HG02642 (cell line): ENCODE data around the gene FGGY.

Experiments used
- ATAC-seq: cut with Tn5 transposase; IDR thresholded peaks from one replicate; pipeline ENCODE4 v1.9.1; 2021; ENCODE audit warnings: mild to moderate bottlenecking; ENCODE audit not compliant: unreplicated experiment, poor library complexity

Gene FGGY

DNA sequence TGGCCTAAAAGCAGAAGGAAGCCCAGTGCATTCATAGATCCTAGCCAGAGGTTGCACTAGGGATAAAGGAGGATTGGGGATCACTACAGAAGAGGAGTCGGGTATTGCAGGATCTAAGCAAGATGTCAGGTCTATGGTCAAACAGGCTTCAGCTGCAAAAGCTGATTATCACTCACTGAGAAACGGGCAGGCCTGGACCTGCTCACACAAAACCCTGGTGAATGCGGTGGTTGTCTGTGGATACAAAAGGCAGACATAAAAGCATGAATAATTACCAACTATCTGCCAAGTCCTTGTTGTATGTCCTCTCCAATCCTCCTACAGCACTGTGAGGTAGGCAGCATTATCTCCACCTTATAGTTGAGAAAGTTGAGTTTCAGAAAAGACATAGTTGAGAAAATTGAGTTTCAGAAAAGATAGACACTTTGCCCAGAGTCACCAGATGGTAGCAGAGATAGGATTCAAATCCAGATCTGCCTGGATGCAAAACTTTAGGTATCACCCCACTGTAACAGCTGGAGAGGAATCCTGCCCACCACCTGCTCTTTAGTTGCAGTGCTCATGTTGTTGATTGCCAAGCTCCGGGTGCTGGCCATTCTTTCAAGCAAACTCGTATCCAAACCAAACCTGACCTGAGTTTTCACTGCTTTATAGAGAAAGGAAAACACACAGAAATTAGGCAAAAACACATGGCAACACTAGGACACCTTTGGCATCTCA is 468.3 kb downstream of the FGGY start:
- ATAC-seq = no peak

DNA sequence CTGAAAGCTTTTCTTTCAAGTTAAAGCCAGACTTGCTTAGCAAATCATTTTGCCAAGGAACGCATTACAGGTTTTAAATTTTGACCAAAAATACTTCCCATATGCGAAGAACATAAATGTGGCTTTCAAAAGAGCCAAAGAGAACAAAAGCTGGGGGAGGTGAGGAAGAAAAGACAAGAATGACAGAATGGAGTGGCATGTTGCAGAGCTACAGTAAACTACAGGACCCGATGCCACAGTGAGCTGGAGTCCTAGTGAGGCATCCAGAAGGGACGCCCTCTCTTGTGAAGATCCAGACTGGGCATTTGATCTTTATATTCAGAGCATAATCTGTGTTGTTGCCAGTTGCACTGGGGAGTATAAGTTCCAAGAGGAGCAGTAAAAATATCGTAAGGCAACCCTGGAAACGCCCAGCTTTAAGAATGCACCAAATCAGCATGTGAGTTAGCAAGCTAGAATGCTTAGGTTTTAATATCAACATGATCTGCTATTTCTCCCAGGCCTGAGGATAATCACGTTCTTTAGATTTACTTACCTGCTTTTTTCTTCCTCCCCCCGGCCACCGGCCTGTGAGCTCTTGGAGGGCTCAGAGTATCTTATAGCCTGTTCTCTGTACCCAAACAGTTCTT is 469.4 kb downstream of the FGGY start:
- ATAC-seq = no peak

DNA sequence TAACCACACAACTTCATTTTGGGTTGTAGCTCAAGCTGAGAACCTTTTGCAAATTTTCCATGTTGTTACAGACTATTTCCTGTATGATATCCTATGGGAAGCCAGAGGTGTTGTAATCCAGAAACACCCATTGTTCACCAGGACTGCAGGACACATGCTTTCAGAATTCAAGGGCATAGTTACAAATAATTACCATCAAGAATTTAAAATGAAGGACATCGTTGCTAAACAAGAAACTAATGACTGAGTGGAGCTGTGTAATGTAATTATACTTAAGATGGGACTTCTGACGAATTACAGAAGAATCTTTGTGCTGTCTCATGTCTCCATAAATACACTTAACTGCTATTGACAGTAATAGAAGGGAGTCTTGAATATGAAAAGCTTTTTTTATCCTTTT is 470.2 kb downstream of the FGGY start:
- no peak for ATAC-seq

DNA sequence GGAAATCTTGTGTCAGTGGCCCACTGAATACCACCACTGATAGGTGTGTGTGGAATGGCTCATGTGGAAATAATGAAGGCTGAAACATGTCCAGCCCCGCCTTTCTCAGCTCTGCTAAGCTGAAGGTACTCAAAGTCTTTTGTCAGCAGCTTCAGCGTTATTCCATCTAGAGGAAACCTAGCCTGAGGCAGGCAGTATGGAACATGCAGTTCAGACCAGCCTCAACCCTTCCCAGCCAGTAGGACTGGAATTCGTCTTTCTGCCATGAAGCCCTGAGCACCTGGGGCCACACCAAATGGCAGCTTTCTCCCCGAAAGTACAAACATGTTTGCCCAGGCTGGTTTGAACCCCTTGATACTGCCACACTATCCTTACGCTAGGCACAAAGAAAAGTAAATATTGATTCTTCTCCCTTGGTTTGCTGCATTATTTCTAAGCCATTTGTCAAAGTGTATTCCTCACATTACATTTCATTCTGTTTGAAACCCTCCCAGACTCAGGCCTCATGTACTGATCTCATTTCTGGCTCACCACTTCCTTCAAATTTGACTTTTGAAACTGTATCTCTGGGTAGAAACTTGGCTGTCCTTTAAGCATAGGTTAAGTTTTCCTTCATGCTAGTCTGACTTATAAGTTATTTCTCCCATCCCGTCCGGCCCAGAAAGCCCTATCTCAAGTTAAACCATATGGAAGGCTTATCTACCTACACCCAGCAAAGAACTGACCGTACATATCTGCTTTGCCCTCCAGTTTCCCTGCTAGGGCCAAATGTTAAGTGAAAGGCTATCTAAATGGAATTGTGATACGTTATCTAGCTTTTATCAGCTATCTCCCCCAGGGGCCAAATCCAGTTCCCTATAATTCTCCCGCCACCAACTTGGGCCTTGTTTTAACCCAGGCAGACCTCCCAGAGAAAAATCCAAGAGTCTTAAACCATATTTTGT is 472.2 kb downstream of the FGGY start:
- ATAC-seq = no peak

DNA sequence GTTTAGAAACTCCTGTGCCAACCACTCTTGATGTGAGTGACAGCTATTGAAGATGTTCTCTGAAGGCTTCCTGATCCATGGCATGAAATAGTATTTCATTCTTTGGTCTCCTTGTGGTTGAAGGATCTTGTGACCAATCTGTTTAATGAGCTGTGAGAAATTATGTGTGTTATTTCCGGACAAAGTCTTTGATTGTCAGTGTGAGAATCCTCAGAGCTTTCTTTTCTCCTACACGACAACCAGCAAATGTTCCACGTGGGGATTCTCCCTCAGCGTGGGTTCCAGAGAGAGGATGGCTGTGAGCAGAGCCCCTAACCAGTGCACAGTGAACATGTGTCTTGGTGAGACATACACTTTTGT is 472.8 kb downstream of the FGGY start:
- no peak for ATAC-seq

DNA sequence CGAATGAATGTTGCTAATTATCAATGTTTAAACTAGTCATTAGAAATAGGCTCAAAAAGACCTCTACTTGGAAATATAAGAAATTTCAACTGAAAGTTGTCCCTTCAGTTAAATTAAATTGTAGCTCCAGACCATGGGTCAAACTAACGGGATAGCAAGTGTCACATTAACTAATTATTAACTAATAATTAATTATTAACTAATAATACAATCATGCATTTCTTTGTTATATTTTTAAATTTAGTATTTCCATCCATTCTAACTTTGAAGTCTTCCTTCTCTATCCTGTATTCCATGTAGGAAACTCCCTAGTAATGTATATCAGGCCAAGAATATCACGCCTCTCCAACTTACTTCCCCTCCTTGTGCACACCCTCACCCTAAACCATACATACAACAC is 474.5 kb downstream of the FGGY start:
- ATAC-seq = no peak

DNA sequence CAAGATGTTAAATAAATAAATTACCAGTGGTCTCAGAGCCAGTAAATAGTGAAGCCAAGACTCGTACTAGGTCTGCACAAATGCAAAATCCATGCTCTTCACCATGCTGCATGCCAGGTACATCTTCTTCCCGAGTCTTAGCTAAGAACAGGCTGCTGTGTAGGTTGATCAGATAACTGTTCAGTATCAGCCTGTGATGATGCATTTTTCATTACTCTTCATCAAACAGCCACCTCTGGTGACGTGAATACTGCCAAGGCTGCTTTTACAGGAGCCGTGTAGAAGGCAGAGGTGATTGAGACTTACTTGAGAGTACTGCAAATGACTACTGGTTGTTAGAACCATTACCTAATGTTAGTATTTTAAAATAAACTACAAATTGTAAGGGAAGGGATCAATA is 478.6 kb downstream of the FGGY start:
- no peak for ATAC-seq

DNA sequence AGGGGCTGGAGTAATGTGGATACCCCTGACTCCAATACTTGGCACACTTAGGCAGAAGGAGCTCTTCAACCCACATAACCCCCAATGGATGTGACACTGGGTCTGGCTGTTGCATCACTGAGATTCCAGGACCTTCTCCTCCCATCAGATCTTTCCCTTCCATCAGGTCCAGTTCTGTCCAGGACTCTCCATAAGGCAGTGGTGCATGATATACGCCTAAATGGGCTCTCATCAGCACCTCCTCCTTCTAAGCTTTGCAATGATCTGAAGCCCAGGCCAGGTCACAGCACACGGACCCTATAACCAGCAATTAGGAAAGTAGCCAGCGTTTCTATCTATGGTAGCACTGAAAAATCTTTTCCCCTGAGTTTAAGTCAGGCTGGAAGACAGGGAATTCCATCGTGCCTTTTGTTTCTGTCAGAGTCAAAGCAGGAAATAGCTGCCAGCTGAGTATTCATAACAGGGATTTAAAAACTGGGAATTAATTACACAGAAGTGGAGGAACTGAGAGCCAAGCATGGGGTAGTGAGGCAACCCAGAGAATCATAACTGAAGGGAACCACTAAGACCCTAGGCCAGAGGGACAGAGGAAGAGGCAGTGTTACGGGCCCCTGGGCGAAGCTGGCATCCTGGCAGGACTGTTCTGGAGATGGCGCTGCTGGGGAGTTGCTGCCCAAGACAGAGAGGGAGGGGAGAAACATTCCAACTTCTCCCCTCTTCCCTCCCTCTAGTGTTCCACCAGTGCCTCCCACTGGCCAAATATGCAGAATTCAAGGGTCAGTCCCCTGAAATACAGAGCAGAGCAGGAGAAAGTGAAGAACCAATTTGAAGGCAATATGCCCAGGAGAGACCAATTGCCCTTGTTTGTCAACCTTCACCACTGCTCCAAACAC is 480.3 kb downstream of the FGGY start:
- ATAC-seq = no peak

DNA sequence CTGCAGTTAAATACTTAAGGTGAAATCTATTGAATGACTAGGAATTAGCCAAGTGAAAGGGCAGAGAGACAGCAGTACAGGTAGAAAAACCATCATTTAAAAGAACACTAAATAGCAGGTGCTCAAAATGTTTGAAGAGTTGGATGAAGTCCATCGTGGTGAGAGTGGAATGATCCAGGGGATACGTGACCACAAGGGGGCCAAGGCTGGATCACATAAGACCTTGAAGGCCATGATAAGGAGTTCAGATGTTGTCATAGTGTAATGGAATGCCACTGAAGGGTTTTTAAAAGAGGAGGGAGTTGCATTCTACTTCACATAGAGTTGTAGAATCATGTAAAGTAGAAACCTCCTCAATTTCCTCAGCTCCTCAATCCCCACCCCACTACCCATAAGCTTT is 483.1 kb downstream of the FGGY start:
- ATAC-seq = no peak

DNA sequence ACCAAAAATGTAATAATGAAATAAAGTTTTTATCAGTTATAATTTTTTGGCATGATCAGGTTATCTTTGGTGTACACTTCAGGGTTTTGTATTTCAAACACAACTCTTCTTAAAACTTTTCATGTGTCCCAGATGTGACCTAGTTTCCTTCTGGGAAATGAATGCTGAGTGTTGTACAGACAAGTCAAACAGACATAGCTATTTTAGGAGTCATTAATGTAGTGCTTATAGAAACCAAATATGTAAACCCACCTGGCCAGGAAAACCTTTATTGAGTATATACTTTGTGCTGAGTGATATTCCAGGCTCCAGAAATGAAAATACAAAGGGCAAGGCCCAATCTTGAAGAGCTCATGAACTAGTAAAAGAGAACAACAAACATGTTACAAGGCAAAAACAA is 491.9 kb downstream of the FGGY start:
- ATAC-seq = no peak

DNA sequence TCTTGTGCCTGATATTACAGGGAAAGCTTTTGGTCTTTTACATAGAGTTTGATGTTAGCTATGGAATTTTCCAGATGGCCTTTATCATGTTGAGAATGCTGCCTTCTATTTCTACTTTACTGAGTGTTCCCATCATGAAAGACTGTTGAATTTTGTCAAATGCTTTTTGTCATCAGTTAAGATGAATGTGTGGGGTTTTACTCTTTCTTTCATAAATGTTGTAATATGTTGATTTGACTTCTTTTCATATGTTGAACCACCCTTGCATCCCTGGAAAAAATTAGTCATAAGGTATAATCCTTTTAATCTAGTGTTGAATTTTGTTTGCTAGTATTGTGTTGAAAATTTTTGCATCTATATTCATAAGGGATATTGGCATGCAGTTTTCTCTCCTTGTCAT is 501.7 kb downstream of the FGGY start:
- no peak for ATAC-seq

DNA sequence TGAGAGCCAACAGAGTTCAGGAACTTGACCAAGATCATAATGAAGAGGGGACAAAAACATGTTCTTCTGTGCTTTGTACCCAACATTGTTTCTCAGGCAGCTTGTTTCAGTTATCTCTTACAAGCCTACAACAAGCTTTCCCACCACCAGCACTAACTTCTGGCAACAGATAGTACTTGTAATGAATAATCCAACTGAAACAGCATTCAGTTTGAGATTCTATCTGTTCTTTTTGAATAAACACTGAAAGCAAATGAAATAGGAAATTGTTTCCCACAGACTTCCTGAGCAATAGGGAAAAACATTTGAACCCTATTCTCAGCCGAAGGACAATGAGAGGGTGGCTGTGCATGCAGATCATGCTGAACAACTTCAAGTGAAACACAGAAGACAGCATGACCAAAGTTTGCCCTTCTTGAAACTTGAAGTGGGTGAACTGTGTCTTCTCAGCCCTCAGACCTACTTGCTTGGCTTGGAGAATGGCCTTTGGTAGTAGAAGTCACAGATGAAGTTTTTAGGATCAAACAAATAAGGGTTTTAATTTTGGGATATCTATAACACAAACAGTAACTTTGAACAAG is 506.7 kb downstream of the FGGY start:
- no peak for ATAC-seq

DNA sequence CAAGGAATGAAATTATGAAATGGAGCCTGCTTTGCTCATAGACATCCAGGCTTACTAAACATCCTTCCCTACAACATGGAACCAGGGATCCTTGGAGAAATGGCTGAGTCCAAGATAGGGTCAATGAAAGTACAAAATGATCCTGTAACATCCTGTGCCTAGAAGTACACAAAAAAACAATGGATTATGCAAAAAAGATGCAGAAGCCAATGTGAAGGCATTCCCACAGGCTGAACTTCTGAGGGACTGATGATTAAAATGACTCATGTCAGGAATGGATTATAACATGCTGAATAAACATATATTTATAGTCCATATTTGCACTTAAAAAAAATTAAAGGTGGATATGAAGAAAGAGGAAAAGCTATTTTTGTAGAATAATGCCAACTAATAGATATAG is 507.4 kb downstream of the FGGY start:
- no peak for ATAC-seq

DNA sequence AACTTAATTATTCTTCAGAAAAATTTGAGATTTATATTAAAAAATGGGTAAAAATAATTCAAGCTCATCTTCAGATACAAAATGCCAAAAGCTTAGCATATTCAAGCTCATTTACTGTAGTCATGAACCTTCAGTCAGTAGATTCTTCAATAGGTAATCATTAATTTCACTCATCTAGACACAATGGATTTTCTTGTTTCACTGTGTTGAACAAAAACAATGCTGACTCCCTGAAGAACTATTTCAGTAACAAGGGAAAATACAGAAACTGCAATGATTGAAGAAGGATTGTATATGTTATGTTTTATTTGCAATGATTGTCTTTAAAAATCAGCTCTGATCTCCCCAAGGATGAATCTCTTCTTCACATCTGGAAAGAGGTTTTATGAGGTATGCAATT is 508.7 kb downstream of the FGGY start:
- no peak for ATAC-seq
